Stimulated activated CD4-positive, alpha-beta T cell treated with anti-CD3 and anti-CD28 coated beads, Interleukin-2, amount 100 ng/mL, for 4 hours (primary cell): ENCODE results near the gene CAPS.
"Not testable (repeated sequence)": the region's sequence is repeated elsewhere in the genome, so short reads cannot be mapped to it uniquely, and the experiment has no call there.

Experiments used
- DNase-seq: peaks from one replicate; pipeline ENCODE4 v3.0.0-alpha.2; 2020; ENCODE audit warnings: low read depth

The CAPS gene

DNA sequence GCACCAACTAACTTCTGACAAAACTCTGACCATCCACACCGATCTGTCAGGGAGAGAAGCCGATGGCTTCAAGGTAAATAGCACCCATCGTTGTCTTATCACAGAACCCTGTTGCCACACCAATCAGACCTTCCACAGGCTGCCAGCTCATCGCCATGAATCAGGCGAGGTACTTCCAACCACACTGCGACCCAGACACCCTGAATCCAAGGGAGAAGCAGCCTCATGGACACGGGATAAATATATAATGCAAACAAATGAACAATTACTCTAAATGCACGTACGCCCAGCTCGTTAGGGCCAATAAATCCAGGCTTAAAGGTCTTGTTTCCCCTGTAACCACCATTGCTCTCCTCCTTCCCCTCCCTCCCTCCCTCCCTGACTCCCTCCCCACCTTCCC, 43.1 kb downstream of the CAPS start:
- DNase-seq: no peak

DNA sequence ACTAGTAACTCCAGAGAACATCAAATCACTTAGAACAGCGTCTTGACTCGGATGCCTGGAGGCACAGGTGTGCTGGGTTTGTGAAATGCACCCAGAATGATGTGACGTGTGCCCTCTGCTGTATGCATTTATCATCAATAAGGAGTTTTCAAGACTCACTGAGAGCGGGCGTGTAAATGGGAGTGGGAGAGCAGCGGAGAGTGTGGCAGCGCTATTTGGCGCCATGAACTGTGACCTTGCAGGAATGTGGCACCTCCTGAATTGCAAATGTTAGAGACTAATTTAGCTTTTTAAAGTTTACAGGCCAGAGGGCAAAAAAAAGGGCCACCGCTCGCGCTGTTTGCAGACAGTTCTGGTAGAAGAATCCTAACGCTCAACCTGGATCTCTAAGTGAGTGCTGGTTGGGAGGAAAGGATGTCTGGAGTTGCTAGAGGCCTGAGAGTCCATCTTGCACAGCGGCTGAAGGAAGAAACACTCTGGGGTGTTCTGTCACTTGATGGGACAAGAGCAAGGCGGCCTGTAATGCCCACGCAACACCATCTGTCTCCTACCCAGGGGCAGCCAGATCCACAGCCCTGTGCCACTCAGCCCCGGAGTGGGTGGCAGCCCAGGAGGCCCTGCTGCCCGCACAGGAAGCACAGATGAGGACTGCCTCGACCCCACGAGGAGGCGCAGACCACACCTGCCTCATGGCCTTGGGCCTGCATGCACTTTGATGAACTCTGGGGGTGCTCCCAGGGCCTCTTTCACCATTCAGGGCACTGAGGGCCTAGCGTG, 44.2 kb downstream of the CAPS start:
- no peak for DNase-seq

DNA sequence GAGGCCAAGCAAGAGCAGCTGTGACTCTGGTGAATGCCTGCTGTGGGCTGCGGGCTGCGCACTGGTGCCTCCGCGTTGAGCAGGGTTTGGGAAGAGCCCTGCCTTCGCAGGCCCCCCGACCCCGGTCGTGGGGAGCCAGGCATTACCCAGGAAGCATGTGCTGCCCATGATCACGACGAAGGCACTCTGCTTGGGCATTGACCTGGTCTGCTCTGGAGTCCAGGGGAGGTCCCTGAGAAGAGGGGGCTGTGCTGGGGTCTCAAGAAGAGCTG, 44.7 kb downstream of the CAPS start:
- no peak for DNase-seq

DNA sequence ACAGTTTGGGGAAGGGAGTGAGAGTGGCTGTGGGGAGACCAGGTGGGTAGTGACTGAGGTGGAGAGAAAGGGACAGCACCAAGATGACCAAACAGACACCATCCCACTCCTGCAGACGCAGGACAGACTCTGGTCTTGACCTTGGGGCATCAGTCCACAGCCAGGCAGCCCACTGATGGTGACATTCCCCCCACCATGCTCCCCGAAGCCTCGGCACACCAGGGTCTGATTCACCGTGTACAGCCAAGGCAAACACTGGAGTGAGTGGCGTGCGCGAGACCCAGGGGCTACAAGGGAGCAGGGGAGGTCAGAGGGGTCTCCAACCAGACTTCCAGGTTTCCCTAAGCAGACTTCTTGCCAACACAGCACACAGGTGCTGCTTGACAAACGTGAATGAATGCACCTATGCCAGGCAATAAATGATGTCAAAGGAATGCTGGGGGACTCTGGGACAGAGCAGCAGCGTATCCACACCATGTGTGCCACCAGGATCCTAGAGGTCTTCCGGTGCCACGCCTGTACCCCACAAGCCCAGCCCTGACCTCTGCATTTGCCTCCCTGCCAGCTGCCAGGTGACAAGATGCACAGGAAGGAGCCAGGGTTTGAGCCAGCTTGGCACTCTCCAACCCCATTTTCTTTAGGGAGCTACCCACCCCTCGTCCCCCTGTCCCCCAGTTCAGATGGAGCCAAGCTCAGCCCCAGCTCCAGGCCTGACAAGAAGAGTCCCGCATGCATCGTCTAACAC, 45.4 kb downstream of the CAPS start:
- no peak for DNase-seq

DNA sequence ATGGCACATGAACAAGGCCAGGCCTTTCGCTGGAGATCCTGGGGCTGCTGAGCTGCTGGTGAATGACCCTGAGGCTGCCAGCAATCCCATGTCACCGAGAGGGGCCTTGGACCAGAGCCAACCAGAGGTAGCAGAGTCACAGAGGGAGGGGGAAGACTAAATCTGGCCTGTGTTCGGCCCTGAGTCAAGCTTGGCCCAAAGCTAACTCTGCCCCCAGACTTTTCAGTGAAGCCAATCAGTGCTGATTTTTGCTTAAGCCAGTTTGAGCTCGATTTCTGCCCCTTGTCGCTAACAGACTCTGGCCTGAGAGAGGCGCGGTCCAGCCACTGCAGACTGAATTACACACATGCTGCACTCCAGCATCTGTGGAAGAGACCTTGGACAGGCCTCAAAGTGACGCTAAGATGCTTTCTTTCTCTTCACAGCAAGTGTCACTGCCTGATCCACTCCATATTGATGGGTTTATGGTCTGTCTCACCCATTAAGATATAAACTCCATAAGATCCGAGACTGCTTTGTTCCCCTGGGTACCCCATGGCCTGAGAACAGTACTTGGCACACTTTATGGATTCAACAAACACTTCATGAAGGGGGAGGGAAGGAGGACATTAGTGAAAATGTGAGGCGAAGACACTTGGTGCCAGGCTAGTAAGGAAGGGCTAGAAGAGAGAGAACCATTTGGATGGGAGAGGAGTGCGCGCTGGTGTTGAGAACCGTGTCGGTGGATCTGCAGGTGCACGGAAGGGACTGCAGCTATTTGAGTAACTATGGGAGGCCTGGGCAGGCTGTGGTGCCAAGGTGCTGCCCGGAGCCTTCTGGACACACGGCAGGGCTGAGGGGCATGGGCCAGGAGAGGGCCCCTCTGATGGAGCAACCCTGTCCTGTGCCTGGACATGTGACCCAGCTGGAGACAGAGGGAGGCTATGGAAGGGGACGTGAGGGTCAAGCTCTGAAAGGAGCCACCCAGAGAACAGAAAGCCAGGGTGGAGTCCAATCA, 46.2 kb downstream of the CAPS start:
- DNase-seq: no peak

DNA sequence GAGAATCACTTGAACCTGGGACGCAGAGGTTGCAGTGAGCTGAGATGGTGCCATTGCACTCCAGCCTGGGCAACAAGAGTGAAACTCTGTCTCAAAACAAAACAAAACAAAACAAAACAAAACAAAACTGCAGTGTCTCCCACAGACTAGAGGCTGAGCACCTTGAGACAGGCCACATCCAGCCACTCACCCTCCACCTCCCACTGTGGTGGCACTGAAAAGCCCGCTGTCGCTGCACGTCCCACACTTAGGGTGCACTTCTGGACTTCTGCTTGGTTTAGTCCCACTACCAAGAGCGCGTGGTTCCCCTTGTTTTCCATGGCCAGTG, 47.6 kb downstream of the CAPS start:
- DNase-seq: not testable (repeated sequence)

DNA sequence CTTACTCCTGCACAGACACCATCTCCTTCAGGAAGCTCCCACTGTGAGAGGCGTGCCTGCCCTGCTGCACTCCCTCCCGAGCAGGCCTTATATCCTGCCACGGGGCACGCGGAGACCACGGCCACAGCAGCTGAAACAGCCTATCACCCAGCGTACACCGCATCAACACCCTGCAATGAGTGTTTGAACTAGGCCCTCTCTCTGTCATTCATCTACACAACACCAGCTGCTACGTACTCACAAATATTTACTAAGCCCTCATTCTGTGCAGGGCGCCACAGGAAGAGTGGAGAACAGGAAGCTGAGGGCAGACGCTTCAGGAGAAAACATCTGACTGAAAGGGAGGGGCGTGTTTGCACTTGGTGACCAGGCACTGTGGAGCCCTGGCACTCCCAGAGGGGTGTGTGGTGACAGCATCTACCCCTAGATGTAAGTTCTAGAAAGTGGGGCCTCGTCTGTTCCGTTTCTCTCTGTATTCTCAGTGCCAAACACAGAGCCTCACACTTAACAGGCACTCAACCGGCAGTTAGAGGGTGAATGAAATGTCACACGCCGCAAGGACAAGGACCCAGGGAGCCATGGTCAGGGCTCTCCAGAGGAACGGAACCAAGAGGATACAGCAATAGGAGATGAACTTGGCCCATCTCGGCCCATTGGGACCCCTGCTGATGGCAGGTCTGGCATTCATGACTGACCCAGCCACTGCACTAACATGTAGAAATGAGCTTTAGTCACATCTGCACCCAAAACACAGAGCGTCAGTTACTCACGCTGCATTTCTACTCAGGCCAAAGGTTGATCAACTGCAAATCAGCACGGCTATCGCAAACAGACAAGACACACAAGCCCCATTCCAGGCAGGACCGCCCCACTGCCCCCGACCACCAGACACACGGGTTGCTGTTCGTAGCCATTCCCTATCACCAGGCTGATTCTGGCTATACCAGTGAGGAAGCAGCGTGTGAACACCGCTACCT, 48.2 kb downstream of the CAPS start:
- peak; percentile 43 for DNase-seq

DNA sequence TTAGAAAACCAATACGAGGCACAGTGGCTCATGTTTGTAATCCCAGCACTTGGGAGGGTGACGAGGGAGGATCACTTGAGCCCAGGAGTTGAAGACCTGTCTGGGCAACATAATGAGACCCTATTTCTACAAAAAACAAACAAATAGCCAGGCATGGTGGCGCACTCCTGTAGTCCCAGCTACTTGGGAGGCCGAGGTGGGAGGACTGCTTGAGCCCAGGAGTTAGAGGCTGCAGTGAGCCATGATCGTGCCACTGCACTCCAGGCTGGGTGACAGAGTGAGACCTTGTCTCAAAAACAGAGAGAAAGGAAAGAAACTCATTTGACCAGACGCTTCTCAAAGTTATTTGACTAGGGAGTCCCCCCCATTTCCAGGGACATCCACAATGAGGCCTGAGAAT, 49.2 kb downstream of the CAPS start:
- not testable (repeated sequence) for DNase-seq

DNA sequence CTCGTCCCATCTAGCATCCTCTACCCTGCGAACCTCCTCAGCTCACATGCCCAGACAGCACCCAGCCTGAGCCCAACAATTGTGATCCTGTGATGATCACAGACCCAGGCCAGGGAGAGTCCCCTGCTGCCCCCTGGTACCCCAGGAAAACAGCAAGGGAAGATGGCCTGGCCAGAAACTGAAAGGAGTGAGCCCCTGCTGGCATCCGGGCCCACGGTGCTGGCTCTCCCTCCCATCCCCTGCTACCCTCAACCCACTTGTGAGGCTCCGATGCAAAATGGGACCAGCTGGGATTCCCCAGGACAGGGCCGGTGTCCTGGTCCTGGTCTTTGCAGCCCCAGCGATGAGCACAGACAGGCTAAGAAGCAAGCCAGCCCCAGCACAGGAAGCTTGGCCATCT, 49.8 kb downstream of the CAPS start:
- no peak for DNase-seq

DNA sequence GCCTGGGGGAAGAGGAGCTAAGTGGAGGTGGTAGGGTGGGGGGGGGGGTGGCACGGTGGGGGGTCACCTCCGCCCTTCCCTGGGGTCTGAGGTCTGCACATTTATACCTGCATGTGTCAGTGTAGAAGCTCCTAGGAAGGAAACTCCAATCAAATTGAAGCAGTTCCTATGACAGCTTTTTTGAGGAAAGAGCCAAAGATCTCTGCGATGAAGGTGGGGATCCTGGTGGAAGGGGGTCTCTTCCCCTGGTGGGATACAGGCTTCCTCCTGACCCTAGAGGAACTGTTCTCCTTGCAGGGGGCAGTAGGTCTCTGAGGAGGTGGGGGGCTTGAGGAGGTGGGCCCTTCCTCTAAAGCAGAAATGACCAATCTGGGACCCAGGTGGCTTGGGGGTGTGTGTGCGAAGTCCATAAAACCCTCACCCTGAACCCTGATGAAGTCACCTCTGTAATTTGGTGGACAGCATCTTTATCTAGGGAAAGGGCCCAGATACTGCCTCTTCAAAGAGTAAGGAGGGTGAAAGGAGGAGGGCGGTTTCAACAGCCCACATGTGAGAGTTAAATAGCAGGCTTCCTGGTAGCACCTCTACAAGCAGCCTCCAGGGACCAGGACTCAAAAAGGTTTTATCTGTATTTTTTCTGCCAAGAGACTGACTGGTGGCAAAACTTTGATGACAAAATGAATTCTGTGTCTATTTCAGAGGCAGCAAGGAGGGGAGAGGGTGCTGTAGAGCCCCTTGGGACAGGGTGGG, 50.9 kb downstream of the CAPS start:
- DNase-seq: no peak
